Activated naive CD4-positive, alpha-beta T cell treated with anti-CD3 and anti-CD28 coated beads, Interleukin-2, amount 10 ng/mL, durations not matched to agents 7 days and 5 days (primary cell): ENCODE data around the gene PLD1.
"Not testable (repeated sequence)": the region's sequence is repeated elsewhere in the genome, so short reads cannot be mapped to it uniquely, and the experiment has no call there.

Experiments used
- CTCF ChIA-PET: fragments of 350-600 bp; sonication (Branson Sonifier 250); formaldehyde crosslinking; loops from one replicate; lab custom pipeline; 2021; ENCODE audit warnings: antibody characterized with exemption; lab: Charles Lee
- DNase-seq: peaks from one replicate; pipeline ENCODE4 v3.0.0-alpha.2; 2020
- H3K27ac Mint-ChIP-seq: one replicate; pipeline ENCODE4 v1.8.0; 2021; ENCODE audit warnings: mild to moderate bottlenecking, moderate library complexity, mixed read lengths
- H3K27me3 Mint-ChIP-seq: one replicate; pipeline ENCODE4 v1.8.0; 2021; ENCODE audit warnings: mild to moderate bottlenecking, mixed read lengths
- H3K36me3 Mint-ChIP-seq: one replicate; pipeline ENCODE4 v1.8.0; 2021; ENCODE audit warnings: mixed read lengths
- H3K4me1 Mint-ChIP-seq: one replicate; pipeline ENCODE4 v1.8.0; 2021; ENCODE audit warnings: mixed read lengths
- H3K4me3 Mint-ChIP-seq: one replicate; pipeline ENCODE4 v1.8.0; 2021; ENCODE audit warnings: mild to moderate bottlenecking, moderate library complexity, mixed read lengths
- H3K9me3 Mint-ChIP-seq: one replicate; pipeline ENCODE4 v1.8.0; 2021; ENCODE audit warnings: mixed read lengths

Gene PLD1

DNA sequence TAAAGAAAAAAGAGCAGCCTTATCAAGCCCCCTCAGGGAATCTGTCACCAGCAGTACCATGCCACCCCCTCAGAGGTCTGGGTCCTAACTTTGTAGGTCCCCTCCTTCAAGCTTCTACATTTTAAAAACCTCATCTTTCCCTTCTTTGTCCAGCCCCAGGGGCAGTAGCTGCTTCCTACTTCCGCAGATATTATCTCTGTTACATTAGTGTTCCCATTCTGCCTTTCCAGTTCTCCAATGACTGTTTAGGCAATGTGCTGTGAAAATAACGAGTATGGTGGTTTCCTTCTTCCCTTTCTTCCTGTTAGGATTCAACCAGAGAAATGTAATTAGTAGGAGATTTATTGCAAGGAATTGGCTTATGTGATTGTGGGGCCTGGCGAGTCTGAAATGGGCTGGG, 224.0 kb downstream of the PLD1 start:
- no peaks in the 10 kb centered on the region for H3K27me3 Mint-ChIP-seq
- H3K36me3 Mint-ChIP-seq: no peaks in the 10 kb centered on the region
- no peak overlapping the region for H3K27ac Mint-ChIP-seq
- no peaks in the 10 kb centered on the region for H3K9me3 Mint-ChIP-seq
- DNase-seq: no peak
- CTCF ChIA-PET: no interaction called here
- H3K4me1 Mint-ChIP-seq: no peaks in the 10 kb centered on the region
- no peak overlapping the region for H3K4me3 Mint-ChIP-seq

DNA sequence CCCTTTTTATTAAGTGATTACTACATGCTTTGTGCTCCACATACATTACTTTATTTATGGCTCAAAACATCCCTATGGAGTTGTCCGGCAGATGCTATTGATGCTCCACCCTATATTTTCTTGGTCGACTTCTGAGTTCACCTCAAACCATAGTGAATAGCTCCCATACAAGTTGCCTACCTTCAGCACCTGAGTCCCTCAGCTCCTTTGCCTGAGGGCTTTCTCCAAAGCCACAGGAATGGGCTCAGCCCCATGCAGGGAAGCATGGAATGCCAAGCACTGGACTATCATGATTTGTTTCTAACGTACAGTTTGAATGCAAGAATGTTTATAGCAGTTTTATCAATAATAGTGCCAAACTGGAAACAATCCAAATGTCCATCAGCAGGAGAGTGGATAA, 225.2 kb downstream of the PLD1 start:
- no peak overlapping the region for H3K27ac Mint-ChIP-seq
- H3K36me3 Mint-ChIP-seq: no peaks in the 10 kb centered on the region
- H3K4me1 Mint-ChIP-seq: no peaks in the 10 kb centered on the region
- H3K9me3 Mint-ChIP-seq: no peaks in the 10 kb centered on the region
- no peak for DNase-seq
- no peak overlapping the region for H3K4me3 Mint-ChIP-seq
- CTCF ChIA-PET: no interaction called here
- H3K27me3 Mint-ChIP-seq: no peaks in the 10 kb centered on the region

DNA sequence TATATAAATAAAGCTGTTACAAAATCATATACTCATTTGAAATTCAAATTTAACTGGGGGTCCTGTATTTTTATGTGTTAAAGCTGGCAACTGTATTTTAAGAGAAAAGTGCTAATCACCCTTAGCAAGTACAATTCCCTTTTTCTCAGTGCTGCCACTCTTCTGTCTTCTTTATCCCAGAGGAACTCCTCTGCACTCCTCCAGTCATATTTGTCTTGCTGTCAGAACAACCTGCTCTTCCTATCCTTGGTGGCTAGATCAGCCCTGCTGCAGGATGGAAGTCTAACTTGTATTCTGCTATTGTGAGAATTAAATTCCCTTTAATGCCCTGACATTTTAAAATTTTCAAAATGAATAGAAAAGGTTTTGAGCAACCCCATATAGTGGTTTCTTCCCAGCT, 226.2 kb downstream of the PLD1 start:
- Mint-ChIP-seq H3K4me3 (no peak overlapping the region), H3K9me3 (no peaks in the 10 kb centered on the region), H3K27ac (no peak overlapping the region), H3K27me3 (no peaks in the 10 kb centered on the region), H3K4me1 (no peaks in the 10 kb centered on the region), H3K36me3 (no peaks in the 10 kb centered on the region)
- CTCF ChIA-PET: interaction anchor here (1.0 kb wide), 1 partner anchor 12 kb away, joined by 3 read pairs; no protein-coding TSS in a partner anchor
- DNase-seq: no peak

DNA sequence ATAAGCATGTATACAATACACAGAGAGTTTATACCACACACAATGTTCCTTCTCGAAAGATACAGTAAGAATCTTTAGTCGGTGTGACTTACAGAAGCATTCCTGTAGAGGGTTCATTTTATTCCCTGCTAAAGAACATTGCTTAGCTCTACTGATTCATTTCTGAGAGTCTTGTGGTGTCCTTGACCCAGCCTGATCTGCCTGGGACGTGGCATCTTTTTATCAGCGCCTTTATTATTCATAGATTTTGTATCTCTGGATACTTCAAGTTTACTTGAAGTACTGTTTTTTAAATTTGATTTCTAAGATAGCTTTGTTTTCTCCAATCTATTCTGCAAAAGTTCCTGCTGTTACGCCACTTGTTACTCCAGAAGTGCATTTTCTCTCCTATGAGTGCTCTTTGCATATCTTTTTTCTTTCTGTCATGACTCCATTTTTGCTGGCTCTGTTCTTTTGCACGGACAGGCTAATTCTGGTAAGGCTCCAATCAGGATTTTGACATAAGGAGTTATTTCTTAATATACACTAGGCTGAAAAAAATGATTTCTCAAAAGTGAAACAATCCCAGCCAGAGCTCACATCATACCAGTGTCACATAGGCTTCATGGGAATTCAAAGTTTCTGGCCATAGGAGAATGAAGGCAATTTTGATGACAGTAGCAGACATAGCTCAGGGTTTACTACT, 235.6 kb downstream of the PLD1 start:
- no peak overlapping the region for H3K27ac Mint-ChIP-seq
- DNase-seq: no peak
- peaks cover 2% of the 10 kb centered on the region for H3K9me3 Mint-ChIP-seq
- no peaks in the 10 kb centered on the region for H3K36me3 Mint-ChIP-seq
- CTCF ChIA-PET: interaction anchor here (0.6 to 1.0 kb wide), 3 partner anchors 8 to 1317 kb away, joined by 3 to 5 read pairs (median 3); no protein-coding TSS in a partner anchor
- H3K4me3 Mint-ChIP-seq: no peak overlapping the region
- peaks cover 32% of the 10 kb centered on the region for H3K27me3 Mint-ChIP-seq
- peaks cover 4% of the 10 kb centered on the region for H3K4me1 Mint-ChIP-seq

DNA sequence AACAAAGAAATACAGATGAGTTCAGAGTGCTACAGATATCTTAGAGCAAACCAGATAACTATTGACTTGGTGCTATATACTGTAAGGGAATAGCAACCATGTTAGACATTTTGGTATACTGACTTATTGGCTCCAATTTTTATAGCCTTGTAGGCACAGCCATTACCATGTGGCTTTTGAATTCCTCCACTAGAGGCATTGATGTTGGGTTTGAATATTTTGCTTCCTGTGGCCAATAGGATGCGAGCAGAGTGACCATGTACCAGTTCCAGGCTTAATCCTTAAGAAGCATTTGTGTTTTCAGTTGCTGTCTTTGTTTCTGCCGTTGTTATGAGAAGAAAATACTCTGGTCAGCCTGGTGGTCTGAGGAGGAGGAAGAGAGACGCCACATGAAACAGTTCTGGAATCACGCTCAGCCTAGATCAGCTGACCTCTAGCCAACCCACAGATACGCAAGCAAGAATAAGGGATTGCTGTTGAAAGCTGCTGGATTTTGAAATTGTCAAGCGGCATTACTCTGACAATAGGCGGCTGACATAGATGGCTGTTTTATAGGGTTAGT, 240.6 kb downstream of the PLD1 start:
- Mint-ChIP-seq H3K27ac (no peak overlapping the region), H3K36me3 (no peaks in the 10 kb centered on the region), H3K4me3 (no peak overlapping the region), H3K4me1 (peaks cover 15% of the 10 kb centered on the region), H3K27me3 (peaks cover 29% of the 10 kb centered on the region), H3K9me3 (peaks cover 2% of the 10 kb centered on the region)
- DNase-seq: no peak
- CTCF ChIA-PET: interaction anchor here (1.2 kb wide), 1 partner anchor 406 kb away, joined by 4 read pairs; no protein-coding TSS in a partner anchor

DNA sequence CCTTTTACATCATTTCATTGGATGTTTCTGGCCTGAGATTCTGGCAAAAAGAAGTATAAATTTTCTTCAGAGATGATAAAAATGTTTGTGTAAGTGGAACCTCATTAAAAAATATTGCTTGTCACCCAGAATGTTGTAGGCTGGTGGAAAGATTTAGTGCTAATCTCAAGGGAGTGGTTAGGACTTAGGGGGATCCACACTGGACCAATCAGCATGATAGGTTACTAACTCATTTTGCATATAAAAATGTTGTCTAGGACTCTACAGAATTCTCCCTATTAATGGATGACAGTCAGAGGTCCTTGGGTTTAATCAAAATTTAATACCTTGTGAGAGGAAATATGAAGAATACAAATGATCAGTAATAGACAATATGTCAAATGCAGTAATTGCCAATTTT, 241.5 kb downstream of the PLD1 start:
- H3K4me1 Mint-ChIP-seq: peaks cover 22% of the 10 kb centered on the region
- no peak overlapping the region for H3K27ac Mint-ChIP-seq
- peaks cover 29% of the 10 kb centered on the region for H3K27me3 Mint-ChIP-seq
- peaks cover 2% of the 10 kb centered on the region for H3K9me3 Mint-ChIP-seq
- H3K4me3 Mint-ChIP-seq: no peak overlapping the region
- DNase-seq: no peak
- H3K36me3 Mint-ChIP-seq: no peaks in the 10 kb centered on the region
- CTCF ChIA-PET: no interaction called here

DNA sequence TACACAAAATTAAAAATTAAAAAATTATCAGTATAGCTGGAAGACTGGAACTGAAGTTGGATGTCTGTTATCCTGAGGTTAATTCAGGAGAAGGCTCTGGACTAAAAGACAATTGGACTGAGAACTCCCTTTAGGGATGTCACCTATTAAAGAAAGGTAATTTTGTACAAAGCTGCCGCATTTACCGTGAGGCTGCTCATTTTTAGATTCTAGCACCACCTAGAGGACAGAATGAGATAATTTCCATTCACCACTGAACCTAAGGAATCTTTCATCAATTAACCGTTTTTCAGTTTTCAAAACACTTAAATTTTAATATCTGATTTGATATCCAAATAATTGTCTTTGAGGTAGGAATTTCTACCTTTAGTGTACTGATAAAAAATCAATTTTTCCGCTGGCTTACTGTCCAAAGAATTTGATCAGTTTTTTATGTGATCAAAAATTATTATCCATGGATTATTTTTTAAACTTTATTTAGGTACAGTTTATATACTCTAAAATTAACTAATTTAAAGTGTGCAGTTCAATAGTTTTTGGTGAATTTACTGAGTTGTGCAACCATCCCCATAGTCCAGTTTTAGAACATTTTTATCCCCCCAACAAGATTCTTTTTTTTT, 243.4 kb downstream of the PLD1 start:
- CTCF ChIA-PET: interaction anchor here (0.6 to 4.6 kb wide), 20 partner anchors 8 to 605 kb away, joined by 3 to 34 read pairs (median 4); no protein-coding TSS in a partner anchor
- Mint-ChIP-seq H3K9me3 (peaks cover 2% of the 10 kb centered on the region), H3K36me3 (peaks cover 3% of the 10 kb centered on the region), H3K4me1 (peaks cover 36% of the 10 kb centered on the region), H3K4me3 (no peak overlapping the region), H3K27me3 (peaks cover 23% of the 10 kb centered on the region), H3K27ac (no peak overlapping the region)
- DNase-seq: no peak

DNA sequence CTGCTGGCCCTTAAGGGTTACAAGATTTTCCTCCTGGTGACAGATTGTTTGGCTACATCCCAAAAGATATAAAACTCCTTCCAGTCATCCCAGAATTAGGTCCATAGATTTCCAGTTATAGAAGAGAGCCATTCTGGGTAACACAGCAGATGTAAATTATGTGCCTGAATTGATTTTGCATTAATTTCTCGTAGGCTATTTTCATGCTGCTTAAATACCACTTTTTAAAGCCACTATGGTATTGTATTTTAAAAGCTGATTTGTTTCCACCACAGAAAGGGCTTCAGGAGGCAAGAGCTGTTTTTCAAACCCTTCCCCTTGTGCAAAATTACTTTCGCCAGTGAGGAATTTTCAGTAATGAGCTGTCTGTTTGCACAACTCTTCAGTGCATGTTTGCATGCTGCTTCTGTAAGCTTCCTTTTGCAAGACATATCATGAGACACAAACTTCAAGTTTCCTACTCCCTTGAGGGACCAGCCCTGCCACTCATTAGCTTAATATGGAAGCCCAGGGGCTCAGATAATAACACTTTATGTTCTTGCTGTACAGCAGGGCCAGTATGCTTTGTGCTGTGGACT, 244.7 kb downstream of the PLD1 start:
- Mint-ChIP-seq H3K27me3 (peaks cover 11% of the 10 kb centered on the region), H3K9me3 (peaks cover 2% of the 10 kb centered on the region), H3K36me3 (peaks cover 11% of the 10 kb centered on the region), H3K27ac (no peak overlapping the region), H3K4me3 (no peak overlapping the region), H3K4me1 (peaks cover 47% of the 10 kb centered on the region)
- CTCF ChIA-PET: interaction anchor here (0.6 to 4.6 kb wide), 24 partner anchors 10 to 604 kb away, joined by 3 to 34 read pairs (median 4); no protein-coding TSS in a partner anchor
- DNase-seq: no peak

DNA sequence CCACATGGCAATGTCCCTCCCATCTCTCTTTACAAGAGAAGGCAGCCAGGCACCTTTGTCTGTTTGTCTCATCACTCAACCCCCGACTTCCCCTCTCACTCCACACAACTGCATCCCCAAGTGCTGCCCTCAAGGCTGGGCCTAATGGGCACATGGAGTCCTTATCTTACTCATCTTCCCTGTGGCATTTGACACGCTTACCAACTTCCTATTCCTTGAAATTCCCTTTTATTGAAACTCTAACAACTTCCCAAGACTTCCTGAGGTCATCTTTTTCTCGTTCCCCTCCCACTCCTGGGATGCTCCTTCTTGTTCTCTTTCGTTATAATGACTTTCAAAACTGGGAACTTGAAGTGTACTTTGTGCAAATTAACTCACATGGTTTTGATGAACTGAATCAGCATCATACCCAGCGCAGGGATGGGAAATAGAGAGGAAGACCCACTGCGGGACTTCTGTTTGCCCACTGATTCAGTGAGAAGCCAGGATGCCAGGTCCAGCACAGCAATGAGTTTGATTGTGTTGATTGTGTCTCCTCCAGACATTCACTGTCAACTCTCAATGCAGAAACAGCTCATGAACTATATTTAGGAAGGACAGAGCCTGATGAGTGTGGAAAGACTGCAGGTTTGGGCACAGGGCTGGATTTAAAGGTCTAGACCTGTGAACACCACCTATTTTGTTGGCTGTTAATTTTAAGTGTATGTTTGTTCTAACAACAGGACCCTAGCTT, 245.4 kb downstream of the PLD1 start:
- H3K9me3 Mint-ChIP-seq: peaks cover 2% of the 10 kb centered on the region

DNA sequence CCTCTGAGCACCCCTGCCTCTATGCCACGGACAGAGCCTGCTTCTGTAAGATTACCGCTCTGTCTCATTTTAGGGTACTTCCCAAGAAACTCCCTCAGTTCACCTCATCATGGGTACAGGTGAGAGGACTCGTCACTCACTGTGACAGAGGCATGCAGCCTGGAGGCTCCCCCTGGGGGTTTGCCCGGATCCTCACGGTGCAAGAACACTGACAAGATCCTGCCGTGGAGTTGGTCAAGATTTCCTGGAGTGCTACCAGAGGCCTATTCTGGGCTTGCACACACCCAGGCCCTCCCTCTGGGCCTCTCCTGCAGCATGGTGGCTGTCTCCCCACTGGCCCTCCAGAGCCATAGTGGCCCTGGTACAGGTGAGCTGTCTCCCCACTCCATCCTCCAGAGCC, 247.0 kb downstream of the PLD1 start:
- H3K9me3 Mint-ChIP-seq: peaks cover 2% of the 10 kb centered on the region
- peaks cover 63% of the 10 kb centered on the region for H3K4me1 Mint-ChIP-seq
- CTCF ChIA-PET: interaction anchor here (0.6 to 4.6 kb wide), 3 partner anchors 13 to 401 kb away, joined by 3 to 34 read pairs (median 24); no protein-coding TSS in a partner anchor
- H3K4me3 Mint-ChIP-seq: no peak overlapping the region
- no peaks in the 10 kb centered on the region for H3K27me3 Mint-ChIP-seq
- DNase-seq: no peak
- H3K27ac Mint-ChIP-seq: no peak overlapping the region
- peaks cover 11% of the 10 kb centered on the region for H3K36me3 Mint-ChIP-seq

More for the DNA sequence above, 245.4 kb downstream of the PLD1 start:
- Mint-ChIP-seq H3K36me3 (peaks cover 11% of the 10 kb centered on the region), H3K27ac (no peak overlapping the region), H3K4me3 (no peak overlapping the region), H3K4me1 (peaks cover 52% of the 10 kb centered on the region), H3K27me3 (peaks cover 8% of the 10 kb centered on the region)
- CTCF ChIA-PET: interaction anchor here (0.6 to 4.6 kb wide), 17 partner anchors 14 to 603 kb away, joined by 3 to 34 read pairs (median 3); no protein-coding TSS in a partner anchor
- no peak for DNase-seq

DNA sequence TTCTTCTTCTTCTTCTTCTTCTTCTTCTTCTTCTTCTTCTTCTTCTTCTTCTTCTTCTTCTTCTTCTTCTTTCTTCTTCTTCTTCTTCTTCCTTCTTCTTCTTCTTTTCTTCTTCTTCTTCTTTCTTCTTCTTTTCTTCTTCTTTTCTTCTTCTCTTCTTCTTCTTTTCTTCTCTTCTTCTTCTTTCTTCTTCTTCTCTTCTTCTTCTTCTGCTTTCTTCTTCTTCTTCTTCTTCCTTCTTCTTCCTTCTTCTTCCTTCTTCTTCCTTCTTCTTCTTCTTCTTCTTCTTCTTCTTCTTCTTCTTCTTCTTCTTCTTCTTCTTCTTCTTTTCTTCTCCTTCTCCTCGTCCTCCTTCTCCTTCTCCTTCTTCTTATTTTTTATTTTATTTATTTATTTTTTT, 247.8 kb downstream of the PLD1 start:
- H3K4me3 Mint-ChIP-seq, H3K9me3 Mint-ChIP-seq, H3K27me3 Mint-ChIP-seq, CTCF ChIA-PET, DNase-seq: not testable (repeated sequence)
- peaks cover 68% of the 10 kb centered on the region for H3K4me1 Mint-ChIP-seq
- peak overlapping the region; percentile 96 for H3K27ac Mint-ChIP-seq
- peaks cover 11% of the 10 kb centered on the region for H3K36me3 Mint-ChIP-seq

DNA sequence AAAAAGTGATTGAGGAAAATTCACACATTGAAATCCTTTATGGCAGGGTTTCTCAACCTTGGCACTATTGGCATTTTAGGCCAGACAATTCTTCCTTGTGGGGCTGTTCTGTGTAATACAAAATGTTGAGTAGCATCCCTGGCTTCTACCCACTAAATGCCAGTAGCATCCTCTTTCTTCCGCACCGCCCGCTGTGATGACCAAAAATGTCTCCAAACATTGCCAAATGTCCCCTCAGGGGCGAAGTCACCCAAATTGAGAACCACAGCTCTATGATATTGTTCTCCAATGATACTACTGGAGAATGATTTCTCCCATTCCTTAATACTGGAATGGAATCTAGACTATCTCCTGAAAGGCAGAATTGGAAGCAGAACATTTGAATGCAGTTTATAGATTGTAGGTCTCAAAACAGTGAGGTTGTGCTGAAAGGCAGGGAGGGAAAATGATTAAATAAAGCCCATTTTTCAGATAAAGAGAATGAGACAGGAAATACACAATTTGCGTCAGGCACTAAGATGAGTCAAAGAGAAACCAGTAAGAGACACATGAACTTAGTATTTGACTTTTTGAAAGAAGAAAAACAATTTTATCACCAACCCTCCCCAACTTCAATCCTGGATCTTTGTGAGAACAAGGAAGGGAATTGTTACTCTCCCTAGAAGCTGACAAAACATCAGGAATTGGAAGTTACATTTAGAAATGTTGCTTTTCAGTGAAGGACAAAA, 248.5 kb downstream of the PLD1 start:
- Mint-ChIP-seq H3K36me3 (peaks cover 11% of the 10 kb centered on the region), H3K9me3 (peaks cover 2% of the 10 kb centered on the region), H3K4me1 (peaks cover 70% of the 10 kb centered on the region), H3K27ac (peak overlapping the region; percentile 96), H3K27me3 (no peaks in the 10 kb centered on the region), H3K4me3 (peak overlapping the region; percentile 54)
- no peak for DNase-seq
- CTCF ChIA-PET: no interaction called here

DNA sequence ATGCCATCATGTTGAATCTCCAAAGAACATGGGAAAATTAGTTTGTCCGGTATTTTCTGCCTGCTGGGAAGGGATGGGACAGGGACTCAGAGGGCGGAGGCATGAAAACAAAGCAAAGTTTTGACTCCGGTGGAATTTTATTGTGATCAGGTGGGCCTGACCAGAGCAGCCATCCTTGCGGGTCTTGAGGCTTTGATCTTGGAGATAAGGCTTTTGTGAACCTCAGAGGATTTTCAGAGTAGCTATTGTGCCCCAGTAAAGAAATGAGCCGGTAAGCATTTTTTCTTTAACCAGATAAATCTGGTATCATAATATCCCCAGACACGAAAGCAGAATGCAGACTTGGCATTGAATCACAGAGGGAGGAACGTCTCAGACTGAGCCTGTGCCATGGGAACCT, 250.7 kb downstream of the PLD1 start:
- Mint-ChIP-seq H3K9me3 (peaks cover 2% of the 10 kb centered on the region), H3K4me3 (no peak overlapping the region), H3K36me3 (peaks cover 11% of the 10 kb centered on the region), H3K27ac (no peak overlapping the region), H3K27me3 (no peaks in the 10 kb centered on the region), H3K4me1 (peaks cover 63% of the 10 kb centered on the region)
- CTCF ChIA-PET: no interaction called here
- no peak for DNase-seq
